Spinal cord (tissue), 10 donors: ENCODE data around the gene TMEM131L. TPM values are rescaled to one million over a fixed set of nuclear protein-coding genes. Genes with fewer than 3 reads are reported as not detected.

Experiments used
- DNase-seq, 6 donors: peaks; one replicate each; pipeline versions ENCODE4 v3.0.0 to v3.0.0-alpha.2; 2013 to 2015; ENCODE audit warnings: low spot score in 6 of 6, low read depth in 4 of 6
- H3K27ac ChIP-seq: one replicate; pipeline ENCODE4 v1.5.1; 2013; ENCODE audit warnings: low read depth, low read length, control low read depth
- H3K27me3 ChIP-seq: one replicate; pipeline ENCODE4 v1.6.1; 2013; ENCODE audit warnings: low read length; ENCODE audit not compliant: control insufficient read depth, insufficient read depth
- H3K36me3 ChIP-seq: one replicate; pipeline ENCODE4 v1.6.1; 2013; ENCODE audit warnings: low read length; ENCODE audit not compliant: control insufficient read depth, insufficient read depth
- H3K4me1 ChIP-seq: one replicate; pipeline ENCODE4 v1.6.1; 2013; ENCODE audit warnings: low read length; ENCODE audit not compliant: control insufficient read depth, insufficient read depth
- H3K4me3 ChIP-seq: one replicate; pipeline ENCODE4 v1.5.1; 2013; ENCODE audit warnings: low read depth, low read length, control low read depth
- H3K9me3 ChIP-seq: one replicate; pipeline ENCODE4 v1.6.1; 2013; ENCODE audit warnings: low read length; ENCODE audit not compliant: control insufficient read depth, insufficient read depth
- WGBS: methylation state at CpG from one replicate; pipeline ENCODE4 v1.1.5; 2013; ENCODE audit warnings: missing lambda C conversion rate; ENCODE audit not compliant: insufficient coverage; 5-methylcytosine and 5-hydroxymethylcytosine counted together
- polyA plus RNA-seq, 2 donors: library from polyadenylated mRNA; unstranded; fragments of 120-200 nt; gene quantifications; one replicate each; pipeline ENCODE4 v1.2.1, GENCODE V29; 2013; ENCODE audit not compliant: insufficient read length in 2 of 2
- total RNA-seq, 2 donors: library from RNA; depleted of rRNA in 1 of 2; stranded (reverse); fragments of 120-200 nt in 1 of 2; fragments of >200 nt in 1 of 2; gene quantifications; one replicate each; pipeline versions ENCODE4 v1.2.3 to v1.2.4, GENCODE V29; 2013 to 2014
- donor health status: healthy.

The TMEM131L gene
- total and polyA plus RNA-seq, 4 donors = 6.5 to 18.1 (median 12.4) TPM

GRCh38 chr4:153647975-153648374, 181.8 kb downstream of the TMEM131L start:
- Histone ChIP-seq H3K27me3 (no peaks in the 10 kb centered on the region), H3K4me3 (no peak overlapping the region), H3K36me3 (no peaks in the 10 kb centered on the region), H3K4me1 (peaks cover 4% of the 10 kb centered on the region), H3K9me3 (no peaks in the 10 kb centered on the region), H3K27ac (no peak overlapping the region)
- peak in 1 of 6 donors; percentile 33 for DNase-seq
- WGBS = 79% methylated on average over 4 of the region's 4 CpGs

- peak in 1 of 6 donors; percentile 60 for DNase-seq
- no peaks in the 10 kb centered on the region for H3K27me3 ChIP-seq
- H3K27ac ChIP-seq = no peak overlapping the region
- H3K36me3 ChIP-seq = no peaks in the 10 kb centered on the region
- 71% methylated on average over 1 of the region's 6 CpGs for WGBS
- no peak overlapping the region for H3K4me3 ChIP-seq
- no peaks in the 10 kb centered on the region for H3K9me3 ChIP-seq
- H3K4me1 ChIP-seq = peaks cover 4% of the 10 kb centered on the region
Observed at GRCh38 chr4:153649572-153649991, 183.4 kb downstream of the TMEM131L start.

- Histone ChIP-seq H3K9me3 (no peaks in the 10 kb centered on the region), H3K27me3 (no peaks in the 10 kb centered on the region), H3K27ac (no peak overlapping the region), H3K36me3 (no peaks in the 10 kb centered on the region), H3K4me3 (no peak overlapping the region), H3K4me1 (peaks cover 4% of the 10 kb centered on the region)
- peak in 2 of 6 donors; percentile 46 to 55 for DNase-seq
- WGBS = no CpG with 5 or more reads among the region's 3 CpGs
Observed at GRCh38 chr4:153651116-153651515, 185.0 kb downstream of the TMEM131L start.

GRCh38 chr4:153651587-153651986, 185.4 kb downstream of the TMEM131L start:
- 72% methylated on average over 2 of the region's 5 CpGs for WGBS

GRCh38 chr4:153652051-153652784, 186.1 kb downstream of the TMEM131L start:
- Histone ChIP-seq H3K4me3 (no peak overlapping the region), H3K36me3 (no peaks in the 10 kb centered on the region), H3K4me1 (peaks cover 4% of the 10 kb centered on the region), H3K27me3 (no peaks in the 10 kb centered on the region), H3K9me3 (no peaks in the 10 kb centered on the region), H3K27ac (no peak overlapping the region)
- WGBS = 83% methylated on average over 6 of the region's 11 CpGs
- DNase-seq = no peak

More at GRCh38 chr4:153651587-153651986, 185.4 kb downstream of the TMEM131L start:
- no peak for DNase-seq
- no peak overlapping the region for H3K4me3 ChIP-seq
- no peaks in the 10 kb centered on the region for H3K27me3 ChIP-seq
- H3K27ac ChIP-seq = no peak overlapping the region
- no peaks in the 10 kb centered on the region for H3K9me3 ChIP-seq
- H3K4me1 ChIP-seq = peaks cover 4% of the 10 kb centered on the region
- H3K36me3 ChIP-seq = no peaks in the 10 kb centered on the region

GRCh38 chr4:153655002-153655541, 188.9 kb downstream of the TMEM131L start:
- Histone ChIP-seq H3K4me1 (peaks cover 4% of the 10 kb centered on the region), H3K27ac (no peak overlapping the region), H3K4me3 (no peak overlapping the region), H3K27me3 (no peaks in the 10 kb centered on the region), H3K9me3 (no peaks in the 10 kb centered on the region), H3K36me3 (no peaks in the 10 kb centered on the region)
- WGBS = 94% methylated on average over 3 of the region's 4 CpGs
- DNase-seq = no peak

- no peaks in the 10 kb centered on the region for H3K9me3 ChIP-seq
- peaks cover 4% of the 10 kb centered on the region for H3K4me1 ChIP-seq
- 64% methylated on average over 4 of the region's 4 CpGs for WGBS
- H3K36me3 ChIP-seq = no peaks in the 10 kb centered on the region
- H3K27ac ChIP-seq = no peak overlapping the region
- no peak overlapping the region for H3K4me3 ChIP-seq
- DNase-seq = no peak
- no peaks in the 10 kb centered on the region for H3K27me3 ChIP-seq
Observed at GRCh38 chr4:153655928-153656327, 189.8 kb downstream of the TMEM131L start.

GRCh38 chr4:153661215-153661822, 195.2 kb downstream of the TMEM131L start:
- no peak for DNase-seq
- 90% methylated on average over 3 of the region's 6 CpGs for WGBS
- H3K27ac ChIP-seq = no peak overlapping the region
- H3K4me3 ChIP-seq = no peak overlapping the region
- H3K4me1 ChIP-seq = no peaks in the 10 kb centered on the region
- H3K27me3 ChIP-seq = no peaks in the 10 kb centered on the region
- H3K9me3 ChIP-seq = peaks cover 2% of the 10 kb centered on the region
- H3K36me3 ChIP-seq = no peaks in the 10 kb centered on the region

GRCh38 chr4:153661908-153662307, 195.7 kb downstream of the TMEM131L start:
- no peak overlapping the region for H3K27ac ChIP-seq
- no peaks in the 10 kb centered on the region for H3K27me3 ChIP-seq
- no peak overlapping the region for H3K4me3 ChIP-seq
- no peaks in the 10 kb centered on the region for H3K4me1 ChIP-seq
- no peaks in the 10 kb centered on the region for H3K36me3 ChIP-seq
- DNase-seq = no peak
- H3K9me3 ChIP-seq = peaks cover 2% of the 10 kb centered on the region
- WGBS = no CpG with 5 or more reads among the region's 1 CpG
